ENCODE data around the gene PAGE2B. TPM values are rescaled to one million over a fixed set of nuclear protein-coding genes. Genes with fewer than 3 reads are reported as not detected.

The PAGE2B gene
- total RNA-seq, 1 experiment from 2014 or later: 0.94 TPM

GRCh38 chrX:55088795-55089489, 14.1 kb downstream of the PAGE2B start, which contains the start of gene PAGE2:
Gene PAGE2, plus strand, starts transcription at chrX:55089018. Its CDS starts 1,003 bp downstream, at chrX:55090021.
- Mint-ChIP-seq H3K4me3 (no peak within 1 kb of the TSS), H3K9me3 (peaks cover 4% of the 10 kb centered on the region), H3K4me1 (no peaks in the 10 kb centered on the region), H3K27ac (no peak within 1 kb of the TSS), H3K36me3 (no peaks in the 10 kb centered on the region), H3K27me3 (ENCODE audit: low read depth) (no peaks in the 10 kb centered on the region)
- ChIA-PET CTCF (no interaction called here), POLR2A (no interaction called here)
- DNase-seq (ENCODE audit: low spot score): no peak
- ATAC-seq: no peak
- TF ChIP-seq ATF1 (CRISPR knock-in tag; IDR thresholded peaks at IDR 0.05) (no peak), NR1H2 (CRISPR knock-in tag; IDR thresholded peaks at IDR 0.05) (no peak), MXD4 (CRISPR knock-in tag; IDR thresholded peaks at IDR 0.05; ENCODE audit: borderline replicate concordance) (no peak), ZNF396 (CRISPR knock-in tag; IDR thresholded peaks at IDR 0.05; ENCODE audit: borderline replicate concordance) (no peak), FOXJ3 (CRISPR knock-in tag; IDR thresholded peaks at IDR 0.05; ENCODE audit: borderline replicate concordance) (no peak), NFYB (CRISPR knock-in tag; conservative IDR thresholded peaks at IDR 0.05; ENCODE audit: low read depth) (no peak), EMX1 (CRISPR knock-in tag; IDR thresholded peaks at IDR 0.05) (no peak), ZBTB43 (CRISPR knock-in tag; IDR thresholded peaks at IDR 0.05) (no peak), CREB1 (CRISPR knock-in tag; IDR thresholded peaks at IDR 0.05) (no peak), JUN (CRISPR knock-in tag; IDR thresholded peaks at IDR 0.05) (no peak), HMGA2 (CRISPR knock-in tag; IDR thresholded peaks at IDR 0.05) (no peak)
- TF ChIP-seq, protein P1, sequence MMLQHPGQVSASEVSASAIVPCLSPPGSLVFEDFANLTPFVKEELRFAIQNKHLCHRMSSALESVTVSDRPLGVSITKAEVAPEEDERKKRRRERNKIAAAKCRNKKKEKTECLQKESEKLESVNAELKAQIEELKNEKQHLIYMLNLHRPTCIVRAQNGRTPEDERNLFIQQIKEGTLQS (CRISPR knock-in tag; conservative IDR thresholded peaks at IDR 0.05): no peak
- TF ChIP-seq, protein P2, sequence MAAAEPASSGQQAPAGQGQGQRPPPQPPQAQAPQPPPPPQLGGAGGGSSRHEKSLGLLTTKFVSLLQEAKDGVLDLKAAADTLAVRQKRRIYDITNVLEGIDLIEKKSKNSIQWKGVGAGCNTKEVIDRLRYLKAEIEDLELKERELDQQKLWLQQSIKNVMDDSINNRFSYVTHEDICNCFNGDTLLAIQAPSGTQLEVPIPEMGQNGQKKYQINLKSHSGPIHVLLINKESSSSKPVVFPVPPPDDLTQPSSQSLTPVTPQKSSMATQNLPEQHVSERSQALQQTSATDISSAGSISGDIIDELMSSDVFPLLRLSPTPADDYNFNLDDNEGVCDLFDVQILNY (CRISPR knock-in tag; IDR thresholded peaks at IDR 0.05): no peak
- TF ChIP-seq, protein P3, sequence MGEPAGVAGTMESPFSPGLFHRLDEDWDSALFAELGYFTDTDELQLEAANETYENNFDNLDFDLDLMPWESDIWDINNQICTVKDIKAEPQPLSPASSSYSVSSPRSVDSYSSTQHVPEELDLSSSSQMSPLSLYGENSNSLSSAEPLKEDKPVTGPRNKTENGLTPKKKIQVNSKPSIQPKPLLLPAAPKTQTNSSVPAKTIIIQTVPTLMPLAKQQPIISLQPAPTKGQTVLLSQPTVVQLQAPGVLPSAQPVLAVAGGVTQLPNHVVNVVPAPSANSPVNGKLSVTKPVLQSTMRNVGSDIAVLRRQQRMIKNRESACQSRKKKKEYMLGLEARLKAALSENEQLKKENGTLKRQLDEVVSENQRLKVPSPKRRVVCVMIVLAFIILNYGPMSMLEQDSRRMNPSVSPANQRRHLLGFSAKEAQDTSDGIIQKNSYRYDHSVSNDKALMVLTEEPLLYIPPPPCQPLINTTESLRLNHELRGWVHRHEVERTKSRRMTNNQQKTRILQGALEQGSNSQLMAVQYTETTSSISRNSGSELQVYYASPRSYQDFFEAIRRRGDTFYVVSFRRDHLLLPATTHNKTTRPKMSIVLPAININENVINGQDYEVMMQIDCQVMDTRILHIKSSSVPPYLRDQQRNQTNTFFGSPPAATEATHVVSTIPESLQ (CRISPR knock-in tag; IDR thresholded peaks at IDR 0.05): no peak

DNA sequence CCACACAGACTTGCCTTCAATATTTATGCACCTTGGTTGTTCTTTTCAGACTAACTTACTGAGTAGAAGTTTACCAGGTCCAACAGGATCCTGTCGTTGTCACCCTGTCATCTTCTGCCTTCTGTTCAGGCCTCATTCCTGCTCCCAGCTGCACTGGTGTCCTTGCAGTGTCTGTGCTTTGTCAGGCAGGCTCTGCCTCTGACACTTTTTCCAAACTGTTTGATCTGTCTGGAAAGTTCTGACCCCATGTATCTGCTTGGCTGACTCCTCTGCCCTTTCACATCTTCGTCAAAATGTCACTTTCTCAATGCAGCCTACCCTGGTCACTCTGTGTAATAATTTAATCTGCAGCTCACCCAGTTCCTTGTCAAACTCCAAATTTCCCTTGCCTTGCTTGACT, 23.9 kb downstream of the PAGE2B start:
- H3K9me3 Mint-ChIP-seq: no peaks in the 10 kb centered on the region
- ChIA-PET CTCF (no interaction called here), POLR2A (no interaction called here)
- TF ChIP-seq PREB (CRISPR knock-in tag; IDR thresholded peaks at IDR 0.05; ENCODE audit: borderline replicate concordance): no peak
- TF ChIP-seq, protein P4, sequence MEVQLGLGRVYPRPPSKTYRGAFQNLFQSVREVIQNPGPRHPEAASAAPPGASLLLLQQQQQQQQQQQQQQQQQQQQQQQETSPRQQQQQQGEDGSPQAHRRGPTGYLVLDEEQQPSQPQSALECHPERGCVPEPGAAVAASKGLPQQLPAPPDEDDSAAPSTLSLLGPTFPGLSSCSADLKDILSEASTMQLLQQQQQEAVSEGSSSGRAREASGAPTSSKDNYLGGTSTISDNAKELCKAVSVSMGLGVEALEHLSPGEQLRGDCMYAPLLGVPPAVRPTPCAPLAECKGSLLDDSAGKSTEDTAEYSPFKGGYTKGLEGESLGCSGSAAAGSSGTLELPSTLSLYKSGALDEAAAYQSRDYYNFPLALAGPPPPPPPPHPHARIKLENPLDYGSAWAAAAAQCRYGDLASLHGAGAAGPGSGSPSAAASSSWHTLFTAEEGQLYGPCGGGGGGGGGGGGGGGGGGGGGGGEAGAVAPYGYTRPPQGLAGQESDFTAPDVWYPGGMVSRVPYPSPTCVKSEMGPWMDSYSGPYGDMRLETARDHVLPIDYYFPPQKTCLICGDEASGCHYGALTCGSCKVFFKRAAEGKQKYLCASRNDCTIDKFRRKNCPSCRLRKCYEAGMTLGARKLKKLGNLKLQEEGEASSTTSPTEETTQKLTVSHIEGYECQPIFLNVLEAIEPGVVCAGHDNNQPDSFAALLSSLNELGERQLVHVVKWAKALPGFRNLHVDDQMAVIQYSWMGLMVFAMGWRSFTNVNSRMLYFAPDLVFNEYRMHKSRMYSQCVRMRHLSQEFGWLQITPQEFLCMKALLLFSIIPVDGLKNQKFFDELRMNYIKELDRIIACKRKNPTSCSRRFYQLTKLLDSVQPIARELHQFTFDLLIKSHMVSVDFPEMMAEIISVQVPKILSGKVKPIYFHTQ (CRISPR knock-in tag; IDR thresholded peaks at IDR 0.05): no peak
- TF ChIP-seq IRF1 (CRISPR knock-in tag; IDR thresholded peaks at IDR 0.05): no peak
- TF ChIP-seq ZNF416 (CRISPR knock-in tag; IDR thresholded peaks at IDR 0.05): no peak
- no peak for TF ChIP-seq GRHL2 (CRISPR knock-in tag; IDR thresholded peaks at IDR 0.05; ENCODE audit: insufficient replicate concordance, severe bottlenecking)
- TF ChIP-seq ZNF423 (CRISPR knock-in tag; IDR thresholded peaks at IDR 0.05): no peak
- no peak for TF ChIP-seq CTCF (IDR thresholded peaks at IDR 0.05)
- no peak overlapping the region for H3K4me3 Mint-ChIP-seq
- peaks cover 7% of the 10 kb centered on the region for H3K27me3 Mint-ChIP-seq (ENCODE audit: low read depth)
- H3K4me1 Mint-ChIP-seq: no peaks in the 10 kb centered on the region
- ATAC-seq (no peak), DNase-seq (ENCODE audit: low spot score) (no peak)
- H3K36me3 Mint-ChIP-seq: no peaks in the 10 kb centered on the region
- no peak overlapping the region for H3K27ac Mint-ChIP-seq

Measured in WTC11 (cell line).